Skeletal muscle satellite cell (primary cell): ENCODE results near the gene SGMS1.

Experiments
- H3K27me3 ChIP-seq: 2 replicates; pipeline ENCODE4 v1.7.0; 2013; ENCODE audit warnings: low read length; ENCODE audit not compliant: control insufficient read depth, insufficient read depth
- H3K36me3 ChIP-seq: 2 replicates; pipeline ENCODE4 v1.7.0; 2013; ENCODE audit warnings: mild to moderate bottlenecking, control low read depth, low read length; ENCODE audit not compliant: insufficient read depth
- H3K4me1 ChIP-seq: 2 replicates; pipeline ENCODE4 v1.7.0; 2013; ENCODE audit warnings: low read length; ENCODE audit not compliant: control insufficient read depth, insufficient read depth
- H3K4me2 ChIP-seq: 2 replicates; pipeline ENCODE4 v1.7.0; 2013; ENCODE audit warnings: mild to moderate bottlenecking, low read length
- H3K4me3 ChIP-seq: 2 replicates; pipeline ENCODE4 v1.7.0; 2013; ENCODE audit warnings: low read length
- H3K9ac ChIP-seq: 2 replicates; pipeline ENCODE4 v1.7.0; 2013; ENCODE audit warnings: mild to moderate bottlenecking, low read depth, low read length, moderate library complexity
- H3K9me3 ChIP-seq: replicated peaks from 2 replicates; pipeline ENCODE4 v1.7.0; 2013; ENCODE audit warnings: mild to moderate bottlenecking, control low read depth, low read length

The SGMS1 gene

DNA sequence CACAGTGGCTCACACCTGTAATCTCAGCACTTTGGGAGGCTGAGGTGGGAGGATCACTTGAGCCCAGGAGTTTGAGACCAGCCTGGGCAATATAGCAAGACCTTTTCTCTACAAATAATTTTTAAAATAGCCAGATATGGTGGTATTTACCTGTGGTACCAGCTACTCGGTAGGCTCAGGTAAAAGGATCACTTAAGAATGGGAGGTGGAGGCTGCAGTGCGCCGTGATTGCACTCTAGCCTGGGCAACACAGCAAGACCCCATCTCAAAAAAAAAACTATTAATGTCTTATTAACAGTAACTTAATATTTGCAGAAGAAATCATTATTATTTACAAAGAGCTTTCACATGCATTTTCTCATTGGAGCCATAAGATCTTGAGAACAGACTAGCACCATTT lies 103.6 kb downstream of the SGMS1 start:
- H3K36me3 ChIP-seq: no peaks in the 10 kb centered on the region
- H3K9ac ChIP-seq: no peak overlapping the region
- no peaks in the 10 kb centered on the region for H3K27me3 ChIP-seq
- no peak overlapping the region for H3K4me2 ChIP-seq
- H3K4me1 ChIP-seq: no peaks in the 10 kb centered on the region
- H3K9me3 ChIP-seq: no peaks in the 10 kb centered on the region
- H3K4me3 ChIP-seq: no peak overlapping the region

GRCh38 chr10:50517626-50518025 lies 106.1 kb downstream of the SGMS1 start:
- H3K4me1 ChIP-seq: no peaks in the 10 kb centered on the region
- no peaks in the 10 kb centered on the region for H3K27me3 ChIP-seq
- H3K4me3 ChIP-seq: no peak overlapping the region
- no peaks in the 10 kb centered on the region for H3K9me3 ChIP-seq
- no peak overlapping the region for H3K4me2 ChIP-seq
- H3K36me3 ChIP-seq: no peaks in the 10 kb centered on the region
- H3K9ac ChIP-seq: no peak overlapping the region

DNA sequence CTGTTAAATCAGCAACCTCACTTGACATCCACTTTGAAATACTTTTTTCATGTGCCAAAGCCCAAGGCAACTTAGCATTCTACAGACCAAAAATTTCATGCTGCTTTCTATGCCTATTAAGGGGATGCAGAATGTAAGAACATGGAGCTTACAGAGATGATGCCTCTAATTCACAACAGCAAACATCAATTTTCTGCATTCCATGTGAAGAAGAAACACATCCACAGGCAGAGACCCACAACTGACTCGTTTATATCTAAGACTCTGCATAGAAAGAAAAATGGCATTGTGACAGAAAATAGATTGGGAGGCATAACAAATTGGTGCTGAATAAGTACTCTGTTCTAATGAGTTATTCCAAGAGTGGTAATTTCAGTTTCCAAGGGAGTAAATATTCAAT lies 107.6 kb downstream of the SGMS1 start:
- no peaks in the 10 kb centered on the region for H3K36me3 ChIP-seq
- H3K4me3 ChIP-seq: no peak overlapping the region
- H3K4me2 ChIP-seq: no peak overlapping the region
- H3K9me3 ChIP-seq: no peaks in the 10 kb centered on the region
- peaks cover 13% of the 10 kb centered on the region for H3K4me1 ChIP-seq
- H3K9ac ChIP-seq: no peak overlapping the region
- H3K27me3 ChIP-seq: no peaks in the 10 kb centered on the region

GRCh38 chr10:50515420-50515819 lies 108.3 kb downstream of the SGMS1 start:
- Histone ChIP-seq H3K4me2 (no peak overlapping the region), H3K4me1 (peaks cover 13% of the 10 kb centered on the region), H3K9ac (no peak overlapping the region), H3K27me3 (no peaks in the 10 kb centered on the region), H3K36me3 (no peaks in the 10 kb centered on the region), H3K9me3 (no peaks in the 10 kb centered on the region), H3K4me3 (no peak overlapping the region)

DNA sequence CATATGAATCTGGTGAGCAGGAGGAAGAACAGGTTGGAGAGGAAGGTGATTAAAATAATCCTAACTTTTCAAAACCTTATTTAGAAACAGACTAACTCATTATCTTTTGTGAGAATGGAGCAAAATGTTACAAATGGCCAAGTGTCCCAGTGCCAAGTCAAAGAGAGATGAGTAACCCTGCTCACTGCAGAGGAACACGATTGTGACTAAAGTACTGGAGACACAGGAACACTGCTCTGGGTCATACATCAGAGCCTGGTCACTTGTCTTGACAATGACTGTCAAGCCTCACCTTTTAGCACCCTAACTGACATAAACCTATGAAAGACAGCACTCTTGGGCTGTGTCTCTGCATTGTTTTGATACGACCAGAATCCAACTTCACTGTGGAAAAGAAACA lies 108.8 kb downstream of the SGMS1 start:
- H3K36me3 ChIP-seq: no peaks in the 10 kb centered on the region
- no peak overlapping the region for H3K4me2 ChIP-seq
- no peaks in the 10 kb centered on the region for H3K27me3 ChIP-seq
- H3K4me1 ChIP-seq: peaks cover 13% of the 10 kb centered on the region
- no peak overlapping the region for H3K4me3 ChIP-seq
- no peaks in the 10 kb centered on the region for H3K9me3 ChIP-seq
- H3K9ac ChIP-seq: no peak overlapping the region

- Histone ChIP-seq H3K27me3 (no peaks in the 10 kb centered on the region), H3K4me3 (no peak overlapping the region), H3K9me3 (no peaks in the 10 kb centered on the region), H3K4me2 (no peak overlapping the region), H3K9ac (no peak overlapping the region), H3K4me1 (peaks cover 13% of the 10 kb centered on the region), H3K36me3 (no peaks in the 10 kb centered on the region)
Observed at GRCh38 chr10:50513956-50514355, 109.8 kb downstream of the SGMS1 start.

DNA sequence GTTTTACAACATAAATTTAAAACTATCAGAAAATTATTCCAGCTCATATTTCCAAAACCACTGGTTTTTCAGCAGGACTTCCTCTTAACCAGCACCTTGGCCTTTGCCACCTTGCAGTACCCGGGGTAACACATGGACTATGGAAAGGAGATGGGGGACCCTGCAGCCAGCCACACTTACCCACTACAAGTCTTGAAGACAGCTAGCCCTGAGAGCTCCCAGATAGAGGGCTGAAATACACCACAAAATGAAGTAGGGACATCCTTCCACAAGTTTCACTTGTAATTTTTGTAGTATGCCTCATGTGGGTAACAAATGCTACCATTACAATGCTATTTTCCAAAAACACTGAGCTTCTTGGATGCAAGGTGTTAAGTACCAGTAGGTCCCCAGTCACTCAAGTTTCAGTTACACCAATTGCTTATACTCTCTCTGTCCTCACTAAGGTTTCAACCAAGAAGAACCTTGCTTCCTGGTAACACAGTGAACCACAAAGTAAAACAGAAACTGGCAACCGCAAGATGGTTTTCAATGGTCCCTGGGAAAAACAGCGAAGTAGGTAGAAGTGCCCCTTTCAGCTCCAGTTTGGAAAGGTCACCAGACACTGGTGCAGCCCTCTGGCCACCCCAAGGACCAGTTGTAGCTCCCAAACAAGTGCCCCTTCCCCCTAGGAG lies 110.9 kb downstream of the SGMS1 start:
- H3K4me3 ChIP-seq: no peak overlapping the region
- no peaks in the 10 kb centered on the region for H3K27me3 ChIP-seq
- H3K9ac ChIP-seq: no peak overlapping the region
- H3K9me3 ChIP-seq: no peaks in the 10 kb centered on the region
- H3K4me2 ChIP-seq: no peak overlapping the region
- H3K36me3 ChIP-seq: no peaks in the 10 kb centered on the region
- peaks cover 13% of the 10 kb centered on the region for H3K4me1 ChIP-seq

- no peaks in the 10 kb centered on the region for H3K36me3 ChIP-seq
- no peaks in the 10 kb centered on the region for H3K27me3 ChIP-seq
- no peak overlapping the region for H3K9ac ChIP-seq
- H3K4me3 ChIP-seq: no peak overlapping the region
- H3K9me3 ChIP-seq: no peaks in the 10 kb centered on the region
- peaks cover 13% of the 10 kb centered on the region for H3K4me1 ChIP-seq
- no peak overlapping the region for H3K4me2 ChIP-seq
Observed at GRCh38 chr10:50512214-50512595, 111.6 kb downstream of the SGMS1 start.

- Histone ChIP-seq H3K9me3 (no peaks in the 10 kb centered on the region), H3K36me3 (no peaks in the 10 kb centered on the region), H3K27me3 (no peaks in the 10 kb centered on the region), H3K4me3 (no peak overlapping the region), H3K4me2 (no peak overlapping the region), H3K9ac (no peak overlapping the region), H3K4me1 (peaks cover 13% of the 10 kb centered on the region)
Observed at GRCh38 chr10:50511492-50512213, 112.1 kb downstream of the SGMS1 start.

DNA sequence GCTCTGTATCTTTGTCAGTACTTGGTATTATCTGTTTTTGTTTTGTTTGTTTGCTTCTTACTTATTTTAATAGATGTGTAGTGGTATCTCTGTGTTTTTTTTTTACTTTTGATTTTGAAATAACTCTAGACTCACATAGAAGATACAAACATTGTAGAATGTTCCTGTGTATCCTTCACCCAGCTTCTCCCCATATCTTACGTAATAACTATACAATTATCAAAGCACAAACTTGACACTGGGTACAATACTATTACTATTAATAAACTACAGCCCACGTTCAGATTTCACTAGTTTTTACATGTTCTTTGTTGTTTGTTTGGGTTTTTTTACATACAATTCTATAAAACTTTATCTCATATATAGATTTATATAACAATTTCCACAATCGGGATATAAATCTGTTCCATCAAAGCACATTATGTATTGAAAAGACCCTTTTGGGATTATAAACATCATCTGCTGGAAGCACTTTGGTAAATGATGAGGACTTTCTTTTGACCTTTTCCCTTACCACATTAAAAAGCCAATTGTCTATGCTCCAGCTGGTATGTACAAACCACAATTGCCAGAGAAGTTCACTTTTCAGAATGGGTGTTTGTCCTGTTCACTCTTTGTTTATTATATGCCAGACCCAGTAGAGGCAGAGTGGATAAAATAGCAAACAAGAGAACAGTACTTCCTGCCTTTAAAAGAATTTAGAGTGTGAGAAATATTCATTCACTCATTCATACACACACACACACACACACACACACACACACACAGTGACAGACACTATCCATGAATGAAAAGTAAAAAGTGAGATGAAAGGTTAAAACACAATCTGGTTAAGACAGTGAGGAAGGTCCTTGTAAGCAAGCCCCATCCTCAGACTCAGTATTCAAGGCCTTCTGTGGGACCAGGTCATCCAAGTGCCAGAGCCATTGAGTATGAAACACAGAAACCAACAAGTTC lies 113.0 kb downstream of the SGMS1 start:
- H3K4me1 ChIP-seq: peaks cover 13% of the 10 kb centered on the region
- H3K9ac ChIP-seq: no peak overlapping the region
- H3K4me2 ChIP-seq: no peak overlapping the region

DNA sequence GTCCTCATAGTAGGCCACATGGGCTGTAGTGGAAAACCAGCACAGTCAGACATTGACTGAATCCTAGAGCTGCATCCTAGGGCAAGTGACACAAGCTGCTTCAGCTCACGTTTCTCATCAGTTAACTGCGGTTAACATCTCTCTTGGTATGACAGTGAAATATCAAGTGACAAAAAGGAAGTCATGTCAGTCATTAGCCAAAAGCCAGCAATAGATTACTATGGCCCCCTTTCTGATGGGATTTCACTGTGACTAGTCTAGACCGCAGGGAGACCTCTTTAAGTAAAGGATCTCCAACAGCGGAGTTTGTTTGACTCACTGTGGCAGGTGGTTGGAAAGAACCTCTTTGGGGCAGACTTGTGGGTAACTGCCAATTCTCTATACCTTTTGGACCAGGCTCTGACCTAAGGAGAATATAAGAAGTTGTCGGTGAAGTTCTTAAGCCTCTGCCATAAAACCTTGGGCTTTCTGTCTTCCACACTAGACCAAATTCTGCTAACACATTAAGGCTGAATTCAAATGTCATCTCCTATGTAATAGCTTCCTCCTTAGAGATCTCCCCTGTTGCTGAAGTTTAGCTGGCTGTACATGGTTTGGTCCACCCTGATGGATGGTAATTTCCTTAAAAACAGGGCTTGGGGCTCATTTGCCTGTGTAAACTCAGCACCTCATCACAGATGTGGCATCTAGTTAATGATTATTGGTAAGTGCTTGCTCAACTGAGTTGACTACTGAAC lies 115.3 kb downstream of the SGMS1 start:
- no peaks in the 10 kb centered on the region for H3K27me3 ChIP-seq
- no peak overlapping the region for H3K9ac ChIP-seq
- H3K4me2 ChIP-seq: no peak overlapping the region
- no peaks in the 10 kb centered on the region for H3K36me3 ChIP-seq
- H3K4me1 ChIP-seq: peaks cover 13% of the 10 kb centered on the region
- H3K4me3 ChIP-seq: no peak overlapping the region
- H3K9me3 ChIP-seq: no peaks in the 10 kb centered on the region

More for the DNA sequence above, 113.0 kb downstream of the SGMS1 start:
- no peaks in the 10 kb centered on the region for H3K36me3 ChIP-seq
- H3K9me3 ChIP-seq: no peaks in the 10 kb centered on the region
- no peak overlapping the region for H3K4me3 ChIP-seq
- H3K27me3 ChIP-seq: no peaks in the 10 kb centered on the region
